ENCODE measurements around the gene GRK7.
"Not testable (repeated sequence)": the region's sequence is repeated elsewhere in the genome, so short reads cannot be mapped to it uniquely, and the experiment has no call there.

GRK7 gene

DNA sequence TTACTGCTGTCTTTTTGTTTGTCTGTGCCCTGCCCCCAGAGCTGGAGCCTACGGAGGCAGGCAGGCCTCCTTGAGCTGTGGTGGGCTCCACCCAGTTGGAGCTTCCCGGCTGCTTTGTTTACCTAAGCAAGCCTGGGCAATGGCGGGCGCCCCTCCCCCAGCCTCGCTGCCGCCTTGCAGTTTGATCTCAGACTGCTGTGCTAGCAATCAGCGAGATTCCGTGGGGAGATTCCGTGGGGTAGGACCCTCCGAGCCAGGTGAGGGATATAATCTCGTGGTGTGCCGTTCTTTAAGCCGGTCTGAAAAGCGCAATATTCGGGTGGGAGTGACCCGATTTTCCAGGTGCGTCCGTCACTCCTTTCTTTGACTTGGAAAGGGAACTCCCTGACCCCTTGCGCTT, 656 bp upstream of the GRK7 start:
- DNase-seq (ENCODE audit: low read depth in 3 of 3), result not testable (repeated sequence)

DNA sequence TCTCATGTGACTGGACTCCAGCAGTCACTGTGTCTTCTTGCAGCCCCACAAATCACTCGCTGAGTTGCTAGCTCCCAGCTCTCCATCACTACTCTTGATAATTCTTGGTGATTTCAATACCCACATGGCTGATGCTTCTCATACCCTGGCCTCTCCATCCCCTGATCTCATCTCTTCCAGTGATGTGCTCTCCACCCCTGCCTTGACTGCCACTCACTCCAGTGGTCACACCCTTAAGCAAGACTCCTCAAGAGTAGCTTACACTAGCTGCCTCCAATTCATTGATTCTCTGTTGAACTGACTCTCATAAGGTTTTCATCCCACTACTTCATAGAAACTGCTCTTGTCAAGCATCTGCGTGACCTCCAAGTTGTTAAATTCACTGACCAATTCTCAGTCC, 837 bp downstream of the GRK7 start:
- DNase-seq (ENCODE audit: low read depth in 3 of 3), result no peak

DNA sequence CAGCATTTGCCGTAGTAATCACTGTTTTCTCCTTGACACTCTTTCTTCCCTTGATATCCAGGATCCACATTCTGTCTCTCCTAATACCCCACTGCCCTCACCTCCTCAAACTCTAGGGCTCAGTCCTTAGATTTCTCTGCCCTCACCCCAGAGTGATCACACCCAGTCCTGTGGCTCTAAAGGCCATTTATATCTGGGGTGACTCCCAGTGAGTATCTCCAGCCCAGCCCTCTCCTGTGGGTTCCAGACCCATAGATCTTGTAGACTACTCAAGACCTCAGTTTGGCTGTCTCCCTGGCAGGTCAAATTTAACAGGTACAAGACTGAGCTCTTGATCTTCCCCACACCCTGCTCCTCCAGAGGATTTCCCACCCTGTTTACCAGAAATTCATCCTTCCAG, 1.3 kb downstream of the GRK7 start:
- DNase-seq (ENCODE audit: low read depth in 3 of 3), result no peak

DNA sequence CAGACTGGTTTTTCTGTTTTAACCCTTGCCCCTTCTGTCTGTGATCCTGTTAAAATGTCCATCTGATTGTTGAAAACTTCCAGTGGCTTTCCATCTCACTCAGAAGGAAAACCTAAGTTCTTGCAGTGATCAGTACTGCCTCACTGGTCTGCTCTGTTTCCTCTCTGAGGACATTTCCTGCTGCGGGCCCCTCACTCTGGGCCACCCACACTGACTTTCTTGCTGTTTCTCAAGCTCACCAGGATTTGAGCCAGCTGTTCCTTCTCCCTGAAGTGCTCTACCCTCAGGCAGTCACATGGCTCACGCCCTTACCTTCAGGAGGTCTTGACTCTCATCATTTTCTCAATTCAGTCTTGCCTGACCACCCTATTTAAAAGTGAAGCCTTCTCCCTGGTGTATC, 1.8 kb downstream of the GRK7 start:
- DNase-seq (ENCODE audit: low read depth in 3 of 3), result no peak

DNA sequence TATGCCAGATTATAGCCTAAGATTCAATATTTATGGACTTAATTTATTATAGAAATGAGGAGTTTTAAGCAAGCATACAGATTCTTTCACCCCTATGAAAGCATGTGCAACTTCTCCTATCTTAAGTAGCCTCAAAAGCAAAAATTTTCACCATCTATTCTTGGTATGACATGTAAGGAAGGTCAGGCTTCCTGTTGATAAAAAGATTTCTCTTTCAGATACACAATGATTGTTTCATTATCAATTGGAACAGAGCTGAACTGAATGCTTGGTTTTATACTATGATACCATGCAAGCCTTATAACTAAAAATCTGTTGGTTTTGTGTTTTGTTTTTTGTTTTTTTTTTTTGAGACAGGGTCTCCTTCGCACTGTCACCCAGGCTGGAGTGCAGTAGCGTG, 3.9 kb downstream of the GRK7 start:
- DNase-seq (ENCODE audit: low read depth in 3 of 3), result no peak

DNA sequence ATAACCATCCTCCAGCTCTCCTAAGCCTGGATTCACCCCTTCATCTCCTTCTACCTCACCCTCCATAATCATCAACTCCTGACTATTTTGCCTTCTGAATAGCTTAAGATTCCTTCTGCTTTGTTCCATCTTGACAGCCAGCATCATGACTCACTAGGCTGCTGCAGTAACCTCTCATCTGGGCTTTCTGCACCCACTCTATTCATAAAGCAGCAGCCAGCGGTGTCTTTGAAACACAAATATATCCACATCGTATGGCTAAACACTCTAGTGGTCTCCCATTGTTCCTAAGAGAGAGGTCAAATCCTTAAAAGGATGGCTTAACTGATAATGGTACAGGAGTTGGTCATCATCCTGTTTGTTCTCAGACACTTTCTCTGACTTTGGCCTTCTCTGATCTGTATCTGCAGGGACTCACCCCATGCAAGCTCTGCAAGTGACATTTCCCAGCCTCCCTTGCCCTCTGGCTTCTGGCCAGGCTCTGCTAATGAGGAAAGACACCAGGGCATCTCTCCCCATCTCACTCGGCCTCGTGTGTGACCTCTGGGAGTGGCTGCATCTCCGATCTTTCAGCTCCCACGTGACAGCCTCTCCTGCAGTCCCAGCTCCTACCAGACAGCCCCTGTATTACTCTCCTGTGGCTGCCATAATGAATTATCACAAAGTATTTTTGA, 6.2 kb downstream of the GRK7 start:
- no peak for DNase-seq (ENCODE audit: low read depth in 3 of 3)

DNA sequence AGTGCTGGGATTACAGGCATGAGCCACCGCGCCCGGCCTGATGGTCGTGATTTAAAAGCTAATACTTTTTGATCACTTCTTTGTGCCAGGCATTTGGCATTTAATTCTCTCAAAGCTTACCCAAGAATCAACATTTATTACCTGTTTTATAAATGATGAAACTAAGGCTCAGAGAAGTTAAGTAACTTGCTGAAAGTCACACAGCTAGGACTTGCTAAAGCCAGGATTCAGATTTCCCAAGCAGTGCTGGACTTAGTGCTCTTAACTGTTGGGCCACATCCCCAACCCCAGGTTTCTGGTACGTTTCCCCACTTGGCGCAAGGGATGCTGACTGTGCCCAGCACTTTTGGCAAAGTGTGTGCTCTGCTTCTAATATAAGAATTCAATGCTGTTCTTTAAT, 10.5 kb downstream of the GRK7 start:
- no peak for DNase-seq (ENCODE audit: low read depth in 3 of 3)

DNA sequence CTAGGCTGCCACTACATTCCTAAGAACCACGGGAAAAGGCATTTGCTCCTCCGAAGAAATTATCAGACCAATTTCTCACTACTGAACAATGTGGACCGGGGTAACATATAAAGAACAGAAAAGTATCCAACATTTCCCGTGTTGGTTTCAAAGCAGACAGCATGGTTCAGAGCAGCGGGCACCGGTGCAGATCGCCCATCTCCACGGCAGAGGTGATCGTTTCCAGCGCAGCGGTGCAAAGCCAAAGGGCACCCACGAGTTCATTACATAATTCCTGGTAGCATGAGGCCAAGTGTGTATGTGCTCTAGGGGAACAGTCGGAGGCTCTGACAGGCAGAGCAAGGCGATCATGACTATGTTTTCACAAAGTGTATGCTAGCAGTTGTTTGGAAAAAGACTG, 13.2 kb downstream of the GRK7 start:
- DNase-seq (ENCODE audit: low read depth in 3 of 3), result no peak

DNA sequence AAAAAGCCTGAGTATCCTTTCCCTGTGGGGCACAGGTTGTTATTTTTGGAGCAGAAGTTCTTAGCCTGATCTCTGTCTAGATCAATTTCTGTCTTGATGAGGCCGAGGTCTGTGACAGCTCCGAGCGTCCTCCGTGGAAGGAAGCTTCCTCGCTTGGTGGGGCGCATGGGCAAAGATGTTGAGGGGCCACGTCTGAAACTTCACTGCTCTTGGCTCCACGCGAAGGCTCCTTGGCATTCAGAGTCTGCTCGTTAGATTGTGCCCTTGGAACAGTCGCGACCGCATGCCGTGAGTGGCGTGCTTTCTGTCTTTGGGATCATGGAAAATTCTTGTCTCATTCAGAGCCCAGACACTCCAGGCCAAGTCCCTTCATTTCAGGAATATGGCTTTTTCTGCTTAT, 13.7 kb downstream of the GRK7 start:
- DNase-seq (ENCODE audit: low read depth in 3 of 3), result no peak

DNA sequence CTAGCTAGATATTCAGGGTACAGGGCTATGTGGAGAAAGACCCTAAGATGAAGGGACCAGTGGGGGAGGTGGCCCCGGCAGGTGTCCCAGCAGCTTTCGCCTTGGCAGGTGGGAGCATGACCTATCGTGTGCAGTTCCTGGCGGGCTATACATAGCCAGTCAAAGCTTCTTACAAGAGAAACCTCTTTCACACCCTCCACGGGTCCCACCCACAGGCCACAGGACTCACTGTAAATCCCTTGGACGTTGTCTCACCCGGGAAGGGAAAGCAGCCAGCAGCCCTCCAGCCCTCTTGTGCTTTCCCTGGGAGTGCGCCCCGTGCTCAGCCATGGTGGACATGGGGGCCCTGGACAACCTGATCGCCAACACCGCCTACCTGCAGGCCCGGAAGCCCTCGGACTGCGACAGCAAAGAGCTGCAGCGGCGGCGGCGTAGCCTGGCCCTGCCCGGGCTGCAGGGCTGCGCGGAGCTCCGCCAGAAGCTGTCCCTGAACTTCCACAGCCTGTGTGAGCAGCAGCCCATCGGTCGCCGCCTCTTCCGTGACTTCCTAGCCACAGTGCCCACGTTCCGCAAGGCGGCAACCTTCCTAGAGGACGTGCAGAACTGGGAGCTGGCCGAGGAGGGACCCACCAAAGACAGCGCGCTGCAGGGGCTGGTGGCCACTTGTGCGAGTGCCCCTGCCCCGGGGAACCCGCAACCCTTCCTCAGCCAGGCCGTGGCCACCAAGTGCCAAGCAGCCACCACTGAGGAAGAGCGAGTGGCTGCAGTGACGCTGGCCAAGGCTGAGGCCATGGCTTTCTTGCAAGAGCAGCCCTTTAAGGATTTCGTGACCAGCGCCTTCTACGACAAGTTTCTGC, 15.0 kb downstream of the GRK7 start:
- no peak for DNase-seq (ENCODE audit: low read depth in 3 of 3)

DNA sequence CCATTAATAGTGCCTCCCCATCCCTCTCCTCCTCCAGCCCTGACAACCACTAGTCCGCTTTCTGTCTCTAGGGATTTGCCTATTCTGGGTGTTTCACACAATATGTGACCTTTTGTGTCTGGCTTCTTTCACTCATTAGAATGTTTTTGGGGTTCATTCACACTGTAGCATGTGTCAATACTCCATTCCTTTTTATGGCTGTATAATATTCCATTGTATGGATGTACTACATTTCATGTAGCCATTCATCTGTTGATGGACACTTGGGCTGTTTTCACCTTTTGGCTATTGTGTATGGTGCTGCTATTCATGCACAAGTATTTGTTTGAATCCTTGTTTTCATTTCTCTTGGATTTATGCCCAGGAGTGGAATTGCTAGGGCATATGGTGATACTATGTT, 16.5 kb downstream of the GRK7 start:
- DNase-seq (ENCODE audit: low read depth in 3 of 3), result no peak

DNA sequence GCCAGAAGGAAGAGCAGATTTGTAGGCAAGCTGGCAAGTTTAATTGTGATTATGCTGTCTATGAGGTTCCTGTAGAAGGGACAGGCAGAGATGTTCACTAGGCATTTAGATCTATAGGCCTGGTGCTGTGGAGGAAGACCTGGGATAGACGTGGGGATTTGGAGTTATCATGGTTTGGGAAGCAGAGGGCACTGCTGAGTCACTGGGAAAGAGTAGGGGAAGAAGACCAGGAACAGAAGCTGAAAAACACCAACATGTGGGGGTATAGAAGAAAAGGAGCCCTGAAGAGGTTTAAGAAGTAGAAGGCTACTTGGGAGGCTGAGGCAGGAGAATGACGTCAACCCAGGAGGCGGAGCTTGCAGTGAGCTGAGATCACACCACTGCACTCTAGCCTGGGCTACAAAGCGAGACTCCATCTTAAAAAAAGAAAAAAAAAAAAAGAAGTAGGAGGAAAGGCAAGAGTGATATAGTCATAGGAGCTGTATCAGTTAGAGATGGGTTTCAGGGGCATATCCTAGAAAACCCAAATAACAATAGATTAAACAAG, 19.3 kb downstream of the GRK7 start:
- no peak for DNase-seq (ENCODE audit: low read depth in 3 of 3)

DNA sequence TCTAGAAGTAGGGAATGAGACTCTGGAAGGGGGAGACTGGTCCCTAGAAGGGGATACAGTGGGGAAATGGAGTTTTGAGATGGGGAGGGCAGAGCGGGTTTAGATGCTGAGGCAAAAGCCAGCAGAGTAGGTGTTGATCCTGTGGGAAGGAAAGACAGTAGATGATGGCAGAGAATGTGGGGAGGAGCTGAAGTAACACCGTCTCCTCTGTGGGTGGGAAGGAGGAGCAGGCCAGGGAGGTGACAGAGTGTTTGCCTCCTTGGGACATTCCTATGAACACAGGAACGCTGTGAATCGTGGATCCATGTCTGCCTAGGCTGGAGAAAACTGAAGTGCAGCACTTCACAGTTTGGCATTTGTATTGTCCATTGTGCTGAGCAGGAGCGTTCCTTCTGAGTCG, 20.4 kb downstream of the GRK7 start:
- DNase-seq (ENCODE audit: low read depth in 3 of 3), result no peak

DNA sequence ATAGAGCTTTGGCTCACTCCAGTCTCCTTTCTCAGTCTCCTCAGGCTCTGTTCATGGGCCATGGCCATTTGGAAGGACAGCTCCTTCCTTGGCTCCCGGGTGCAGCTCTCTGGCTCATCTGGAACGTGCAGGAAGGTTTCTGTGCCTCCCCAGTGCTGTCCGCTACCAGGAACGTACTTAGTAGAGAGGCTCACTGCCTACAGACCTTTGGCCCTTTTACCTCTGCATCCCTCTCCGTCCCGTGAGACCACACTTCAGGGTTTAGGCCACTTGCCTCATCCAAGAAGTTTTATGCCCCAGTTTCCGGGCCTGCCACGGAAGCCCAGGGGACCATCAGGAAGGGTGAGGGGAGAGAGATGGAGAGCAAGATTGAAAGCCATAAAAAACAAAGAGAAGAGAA, 20.9 kb downstream of the GRK7 start:
- no peak for DNase-seq (ENCODE audit: low read depth in 3 of 3)

DNA sequence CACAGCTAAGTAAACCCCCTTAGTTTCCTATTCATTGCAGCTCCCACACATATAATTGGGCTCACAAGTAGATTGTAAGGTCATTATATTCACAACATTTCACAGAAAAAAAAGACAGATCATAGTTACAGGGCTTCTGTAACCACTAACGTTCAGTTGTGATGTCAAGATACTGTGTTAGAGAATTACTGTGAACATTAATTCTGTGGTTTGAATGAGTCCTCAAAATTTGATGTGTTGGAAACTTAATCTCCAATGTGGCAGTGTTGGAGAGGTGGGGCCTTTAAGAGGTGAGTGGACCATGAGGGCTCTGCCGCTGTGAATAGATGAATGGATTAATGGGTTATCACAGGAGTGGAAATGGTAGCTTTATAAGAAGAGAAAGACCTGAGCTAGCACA, 21.3 kb downstream of the GRK7 start:
- no peak for DNase-seq (ENCODE audit: low read depth in 3 of 3)

DNA sequence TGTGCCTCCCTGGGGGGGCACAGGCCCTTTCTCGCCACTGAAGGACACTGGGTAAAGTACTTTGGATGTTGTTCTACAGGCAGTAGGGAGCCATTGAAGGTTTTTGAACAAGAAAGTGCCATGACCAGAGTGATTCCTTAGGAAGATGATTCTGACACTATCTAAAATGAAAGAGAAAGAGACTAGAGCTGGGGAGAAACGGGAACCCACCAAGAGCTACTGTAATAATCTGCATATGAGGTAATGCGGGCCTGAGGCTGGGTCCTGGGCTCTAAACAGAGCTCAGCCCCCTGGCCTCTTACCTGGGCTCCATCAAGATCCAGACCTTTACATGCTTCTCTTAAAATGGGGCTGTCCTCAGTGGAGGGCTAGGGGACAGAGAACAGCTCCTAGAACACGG, 24.9 kb downstream of the GRK7 start:
- no peak for DNase-seq (ENCODE audit: low read depth in 3 of 3)

DNA sequence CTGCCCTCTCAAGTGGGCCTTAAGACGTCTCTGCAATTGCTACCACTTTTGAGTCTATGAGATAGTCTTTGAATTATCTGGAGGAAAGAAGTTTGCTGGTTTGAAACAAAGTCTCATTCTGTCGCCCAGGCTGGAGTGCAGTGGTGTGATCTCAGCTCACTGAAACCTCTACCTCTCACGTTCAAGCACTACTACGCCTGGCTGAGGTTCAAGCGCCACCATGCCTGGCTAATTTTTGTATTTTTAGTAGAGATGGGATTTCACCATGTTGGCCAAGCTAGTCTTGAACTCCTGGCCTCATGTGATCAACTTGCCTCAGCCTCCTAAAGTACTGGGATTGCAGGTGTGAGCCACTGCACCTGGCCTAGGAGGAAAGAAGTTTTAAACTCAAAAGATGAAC, 25.5 kb downstream of the GRK7 start:
- not testable (repeated sequence) for DNase-seq (ENCODE audit: low read depth in 3 of 3)

DNA sequence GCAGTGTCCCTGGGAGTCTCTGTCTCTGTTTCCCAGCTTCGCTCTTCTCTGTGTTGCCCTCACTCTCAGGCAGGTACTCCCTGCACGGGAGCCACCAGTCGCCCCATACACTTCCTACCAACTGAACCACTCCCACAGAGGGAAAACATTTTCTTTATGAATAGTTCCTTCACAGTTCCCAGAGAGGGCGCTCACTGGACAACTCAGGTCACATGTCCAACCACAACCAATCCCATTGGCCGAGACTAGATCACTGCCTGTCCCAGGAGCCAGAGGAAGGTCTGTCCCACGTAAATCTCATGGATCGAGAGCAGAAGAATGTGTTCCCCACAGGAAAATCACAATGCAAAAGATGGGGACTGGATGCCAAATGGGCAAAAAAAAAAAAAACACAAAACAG, 26.1 kb downstream of the GRK7 start:
- DNase-seq (ENCODE audit: low read depth in 3 of 3), result no peak

DNA sequence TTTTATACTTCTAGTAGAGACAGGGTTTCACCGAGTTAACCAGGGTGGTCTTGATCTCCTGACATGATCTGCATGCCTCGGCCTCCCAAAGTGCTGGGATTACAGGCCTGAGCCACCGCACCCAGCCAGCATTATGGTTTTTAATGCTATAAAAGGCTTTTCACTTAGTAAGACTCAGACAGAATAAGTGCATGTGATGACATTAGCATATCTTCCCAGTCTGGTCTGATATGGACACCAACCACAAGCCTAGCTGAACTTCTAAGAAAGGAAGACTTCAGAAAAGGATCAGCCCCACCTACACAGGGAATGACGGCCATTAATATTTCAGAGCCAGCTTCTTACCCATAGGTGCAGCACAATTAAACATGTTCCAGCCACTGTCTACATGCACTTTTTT, 27.0 kb downstream of the GRK7 start:
- no peak for DNase-seq (ENCODE audit: low read depth in 3 of 3)

DNA sequence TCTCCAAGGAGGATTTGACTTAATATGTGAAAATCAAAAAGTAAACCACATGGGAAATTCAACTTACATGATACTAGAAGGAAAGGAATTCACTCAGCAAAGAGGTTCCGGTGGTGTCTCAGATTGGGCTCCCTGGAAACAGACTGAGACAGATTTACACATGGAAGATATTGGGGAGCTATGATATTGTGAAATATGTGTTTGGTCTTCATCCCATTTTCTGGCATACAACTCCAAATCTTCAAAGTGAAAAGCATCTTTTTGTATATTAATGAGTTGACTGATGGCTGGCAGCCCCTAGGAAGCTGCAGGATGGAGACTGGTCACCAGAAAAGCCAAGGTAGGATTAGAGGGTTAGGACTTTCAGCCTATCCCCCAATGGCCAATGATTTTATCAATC, 29.3 kb downstream of the GRK7 start:
- no peak for DNase-seq (ENCODE audit: low read depth in 3 of 3)

DNA sequence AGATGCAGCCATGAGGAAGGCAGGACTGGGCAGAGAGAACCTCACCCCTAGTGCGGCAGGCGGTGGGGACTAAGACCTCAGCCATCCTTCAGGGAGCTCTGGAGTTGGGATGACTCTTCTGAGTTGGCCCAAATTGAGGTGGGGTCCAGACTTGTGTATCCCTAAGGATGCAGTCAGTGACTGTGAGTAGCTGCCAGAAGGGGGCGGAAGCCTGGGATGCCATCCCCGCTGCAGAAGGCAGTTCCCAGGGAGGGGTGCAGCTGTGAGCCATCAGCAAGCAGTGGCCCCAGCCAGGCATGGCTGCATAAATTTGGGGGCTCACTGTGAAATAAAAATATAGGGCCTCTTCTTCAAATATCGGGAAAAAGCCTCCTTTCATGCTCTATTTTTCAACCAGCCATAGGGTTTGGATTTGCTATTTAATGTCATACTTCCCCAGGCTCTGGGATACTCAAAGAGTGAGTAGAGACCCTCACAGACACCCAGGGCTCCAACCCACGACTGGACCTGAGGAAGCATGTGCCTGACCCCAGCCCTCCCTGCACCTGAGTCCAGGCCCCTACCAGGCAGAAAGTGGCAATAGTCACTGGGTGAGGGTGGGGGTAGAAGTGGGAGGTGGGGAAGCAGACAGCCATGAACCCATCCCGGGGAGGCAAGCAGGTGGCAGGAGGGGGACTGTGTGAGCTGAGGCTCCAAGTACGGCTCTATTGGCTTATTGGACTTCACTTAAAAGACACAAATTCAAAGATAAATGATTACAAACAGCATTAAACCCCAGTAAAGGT, 30.5 kb downstream of the GRK7 start:
- no peak for DNase-seq (ENCODE audit: low read depth in 3 of 3)

DNA sequence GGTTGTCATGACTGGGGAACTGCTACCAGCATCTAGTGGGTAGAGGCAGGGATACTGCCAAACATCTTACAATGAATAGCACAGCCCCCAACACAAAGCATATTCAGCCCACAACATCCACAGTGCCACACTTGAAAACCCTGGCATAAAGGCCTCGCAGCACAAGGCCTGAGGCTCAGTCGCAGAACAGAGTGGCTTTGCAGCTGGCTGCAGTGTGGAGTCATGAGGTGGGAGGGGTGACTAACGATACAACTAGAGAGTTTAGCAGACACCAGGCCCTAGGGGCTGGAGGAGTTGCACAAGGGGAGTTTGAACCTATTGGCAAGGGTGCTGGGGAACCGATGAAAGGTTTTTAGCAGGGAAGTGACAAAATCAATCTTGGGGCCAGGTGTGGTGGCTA, 32.1 kb downstream of the GRK7 start:
- DNase-seq (ENCODE audit: low read depth in 3 of 3), result peak in 1 of 3 experiments; percentile 15

DNA sequence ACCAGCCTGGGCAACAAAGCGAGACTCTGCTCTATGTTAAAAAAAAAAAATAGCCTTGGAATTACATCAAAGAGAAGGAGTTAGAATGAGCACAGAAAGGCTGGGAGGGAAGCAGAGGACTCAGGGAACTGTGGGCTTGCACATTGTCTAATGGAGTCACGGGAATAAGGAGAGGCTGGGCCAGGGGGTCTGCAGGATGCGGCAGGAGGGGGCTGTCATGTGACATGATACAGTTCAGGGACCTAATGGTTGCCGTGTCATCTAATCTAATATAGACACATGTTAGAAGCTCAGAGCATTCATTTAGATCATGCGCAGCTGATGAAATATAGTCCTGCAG, 32.5 kb downstream of the GRK7 start:
- DNase-seq (ENCODE audit: low read depth in 3 of 3), result no peak
